ENCODE results near the gene CBFB.
"Not testable (repeated sequence)": the region's sequence is repeated elsewhere in the genome, so short reads cannot be mapped to it uniquely, and the experiment has no call there.

Gene CBFB

GRCh38 chr16:67093098-67093726, 64.3 kb downstream of the CBFB start:
- DNase-seq (ENCODE audit: low read depth in 2 of 2): no peak

- DNase-seq (ENCODE audit: low read depth in 2 of 2): no peak
These were observed 69.7 kb downstream of the CBFB start for GRCh38 chr16:67098599-67098998.

- no peak for DNase-seq (ENCODE audit: low read depth in 2 of 2)
These were observed 71.8 kb downstream of the CBFB start for GRCh38 chr16:67100569-67101310.

- DNase-seq (ENCODE audit: low read depth in 2 of 2): peak in 1 of 2 donors; percentile 7
These were observed 72.5 kb downstream of the CBFB start for GRCh38 chr16:67101311-67102082.

GRCh38 chr16:67104061-67104460, 75.1 kb downstream of the CBFB start:
- no peak for DNase-seq (ENCODE audit: low read depth in 2 of 2)

- no peak for DNase-seq (ENCODE audit: low read depth in 2 of 2)
These were observed 75.9 kb downstream of the CBFB start for GRCh38 chr16:67104845-67105244.

- no peak for DNase-seq (ENCODE audit: low read depth in 2 of 2)
These were observed 76.3 kb downstream of the CBFB start for GRCh38 chr16:67105246-67105645.

- DNase-seq (ENCODE audit: low read depth in 2 of 2): no peak
These were observed 76.9 kb downstream of the CBFB start for GRCh38 chr16:67105881-67106280.

- no peak for DNase-seq (ENCODE audit: low read depth in 2 of 2)
These were observed 79.5 kb downstream of the CBFB start for GRCh38 chr16:67108489-67108888.

GRCh38 chr16:67108931-67109406, 80.0 kb downstream of the CBFB start:
- no peak for DNase-seq (ENCODE audit: low read depth in 2 of 2)

- peak; percentile 93 to 97 for DNase-seq (ENCODE audit: low read depth in 2 of 2)
These were observed 80.6 kb downstream of the CBFB start, which contains the start of gene PHAF1 for GRCh38 chr16:67109407-67110135. PHAF1 (plus strand) TSS chr16:67109941; CDS start chr16:67110176, 235 bp downstream.

GRCh38 chr16:67111951-67112444, 83.0 kb downstream of the CBFB start:
- no peak for DNase-seq (ENCODE audit: low read depth in 2 of 2)

- DNase-seq (ENCODE audit: low read depth in 2 of 2): no peak
These were observed 83.8 kb downstream of the CBFB start for GRCh38 chr16:67112591-67113399.

GRCh38 chr16:67114793-67115192, 85.8 kb downstream of the CBFB start:
- no peak for DNase-seq (ENCODE audit: low read depth in 2 of 2)

GRCh38 chr16:67115639-67116038, 86.7 kb downstream of the CBFB start:
- DNase-seq (ENCODE audit: low read depth in 2 of 2): no peak

- DNase-seq (ENCODE audit: low read depth in 2 of 2): no peak
These were observed 87.7 kb downstream of the CBFB start for GRCh38 chr16:67116388-67117311.

- DNase-seq (ENCODE audit: low read depth in 2 of 2): no peak
These were observed 88.8 kb downstream of the CBFB start for GRCh38 chr16:67117716-67118115.

- DNase-seq (ENCODE audit: low read depth in 2 of 2): no peak
These were observed 91.1 kb downstream of the CBFB start for GRCh38 chr16:67120025-67120424.

GRCh38 chr16:67122799-67123198, 93.8 kb downstream of the CBFB start:
- DNase-seq (ENCODE audit: low read depth in 2 of 2): not testable (repeated sequence)

- DNase-seq (ENCODE audit: low read depth in 2 of 2): no peak
These were observed 99.5 kb downstream of the CBFB start for GRCh38 chr16:67128417-67128816.

All from stimulated activated CD4-positive, alpha-beta T cell treated with anti-CD3 and anti-CD28 coated beads, Interleukin-4, amount 100 ng/mL, for 48 hours (primary cell).